ENCODE measurements around the gene GDI2. TPM values are rescaled to one million over a fixed set of nuclear protein-coding genes. Genes with fewer than 3 reads are reported as not detected.

The GDI2 gene
- total and polyA plus RNA-seq, 9 of the 15 experiments (the other 6 are each of a cell fraction or from before 2014, with no cell fraction given): 262 to 424 (median 287) TPM

GRCh38 chr10:5855979-5856700 lies 42.9 kb upstream of the GDI2 start:
- Histone ChIP-seq H3K79me2 (ENCODE audit: control insufficient read depth, insufficient read depth, low read length) (no peaks in the 10 kb centered on the region), H2AFZ (ENCODE audit: low read depth, low read length) (no peak overlapping the region), H3K27ac (ENCODE audit: extremely low read depth, low read depth, low read length) (no peak overlapping the region), H4K20me1 (replicated peaks; ENCODE audit: control insufficient read depth, insufficient read depth, low read length) (no peaks in the 10 kb centered on the region), H3K4me2 (ENCODE audit: insufficient read depth, low read length) (no peak overlapping the region), H3K9me1 (ENCODE audit: control insufficient read depth, insufficient read depth, low read length) (no peaks in the 10 kb centered on the region), H3K27me3 (ENCODE audit: control insufficient read depth in 2 of 2, insufficient read depth in 2 of 2, low read length in 2 of 2) (no peaks in the 10 kb centered on the region), H3K9me3 (replicated peaks; ENCODE audit: control insufficient read depth, insufficient read depth, low read depth, low read length) (no peaks in the 10 kb centered on the region), H3K9ac (ENCODE audit: insufficient read depth in 1 of 2, low read depth in 2 of 2, low read length in 2 of 2) (no peak overlapping the region), H3K4me1 (replicated peaks in 1 of 2; ENCODE audit: control insufficient read depth in 2 of 2, insufficient read depth in 2 of 2, low read length in 2 of 2) (no peaks in the 10 kb centered on the region; a peak in 2 of 5 replicates), H3K4me3 (no peak overlapping the region), H3K36me3 (ENCODE audit: control insufficient read depth, insufficient read depth, low read length) (no peaks in the 10 kb centered on the region)
- intact Hi-C loops (cut with micrococcal nuclease) (no loop called here), in situ Hi-C loops (cut with MboI) (no loop called here)
- WGBS (ENCODE audit: insufficient coverage, low coverage, missing lambda C conversion rate): 47% methylated on average over 18 of the region's 18 CpGs
- FAIRE-seq: no peak
- no peak for ATAC-seq
- ChIA-PET POLR2A (interaction anchor here (1.5 kb wide), 1 partner anchor 12 kb away, joined by 6 read pairs; no protein-coding TSS in a partner anchor), CTCF (ENCODE audit: low intra/inter-chr PET ratio) (no interaction called here)
- no TSS peak for BruUV-seq (replicated peaks)
- no peak for DNase-seq (ENCODE audit: extremely low read depth in 1 of 4, low spot score in 3 of 4)
- TF ChIP-seq NFIC (IDR thresholded peaks at IDR 0.05): peak; percentile 60
- no peak for TF ChIP-seq TCF3 (CRISPR knock-in tag; IDR thresholded peaks at IDR 0.05)
- TF ChIP-seq HDAC6 (IDR thresholded peaks at IDR 0.05; ENCODE audit: low read depth, low read length): no peak

DNA sequence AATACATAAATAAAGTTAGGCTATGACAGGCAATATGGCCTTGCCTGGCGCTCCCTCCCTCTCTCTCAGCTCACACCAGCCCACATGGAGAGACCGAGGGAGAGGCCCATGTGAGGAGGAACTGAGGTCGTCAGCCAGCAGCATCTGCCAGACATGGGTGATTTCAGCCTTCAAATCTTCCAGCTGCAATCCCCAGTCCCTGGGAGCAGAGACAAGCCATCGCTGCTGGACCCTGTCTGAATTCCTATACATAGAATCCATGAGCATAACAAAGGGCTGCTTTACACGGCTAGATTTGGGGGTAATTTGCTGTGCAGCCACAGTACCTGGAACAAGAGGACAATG lies 40.9 kb upstream of the GDI2 start:
- 54% methylated on average over 5 of the region's 5 CpGs for WGBS (ENCODE audit: insufficient coverage, low coverage, missing lambda C conversion rate)
- Histone ChIP-seq H3K9me3 (replicated peaks; ENCODE audit: control insufficient read depth, insufficient read depth, low read depth, low read length) (no peaks in the 10 kb centered on the region), H3K4me3 (no peak overlapping the region), H3K27ac (ENCODE audit: extremely low read depth, low read depth, low read length) (no peak overlapping the region), H3K4me2 (ENCODE audit: insufficient read depth, low read length) (peak overlapping the region; percentile 6; the same call in 1 of the 2 replicates), H3K9me1 (ENCODE audit: control insufficient read depth, insufficient read depth, low read length) (no peaks in the 10 kb centered on the region), H3K27me3 (ENCODE audit: control insufficient read depth in 2 of 2, insufficient read depth in 2 of 2, low read length in 2 of 2) (no peaks in the 10 kb centered on the region), H3K4me1 (replicated peaks in 1 of 2; ENCODE audit: control insufficient read depth in 2 of 2, insufficient read depth in 2 of 2, low read length in 2 of 2) (no peaks in the 10 kb centered on the region; a peak in 2 of 5 replicates), H3K9ac (ENCODE audit: insufficient read depth in 1 of 2, low read depth in 2 of 2, low read length in 2 of 2) (peak overlapping the region in 1 of 2 experiments; percentile 68; a peak in 1 of 4 replicates), H4K20me1 (replicated peaks; ENCODE audit: control insufficient read depth, insufficient read depth, low read length) (no peaks in the 10 kb centered on the region), H2AFZ (ENCODE audit: low read depth, low read length) (peak overlapping the region; percentile 60; the same call in 1 of the 2 replicates), H3K79me2 (ENCODE audit: control insufficient read depth, insufficient read depth, low read length) (no peaks in the 10 kb centered on the region), H3K36me3 (ENCODE audit: control insufficient read depth, insufficient read depth, low read length) (no peaks in the 10 kb centered on the region)
- ATAC-seq (peak; percentile 12; the same call in 1 of the 3 replicates), FAIRE-seq (no peak), DNase-seq (ENCODE audit: extremely low read depth in 1 of 4, low spot score in 3 of 4) (no peak)
- intact Hi-C loops (cut with micrococcal nuclease) (no loop called here), in situ Hi-C loops (cut with MboI) (no loop called here)
- no TSS peak for BruUV-seq (replicated peaks)
- ChIA-PET CTCF (ENCODE audit: low intra/inter-chr PET ratio) (no interaction called here), POLR2A (interaction anchor here (1.5 kb wide), 1 partner anchor 10 kb away, joined by 6 read pairs; no protein-coding TSS in a partner anchor)
- TF ChIP-seq RFX7 (CRISPR knock-in tag; IDR thresholded peaks at IDR 0.05) (no peak), GATA2 (CRISPR knock-in tag; IDR thresholded peaks at IDR 0.05) (no peak)
- TF ChIP-seq, protein P1, sequence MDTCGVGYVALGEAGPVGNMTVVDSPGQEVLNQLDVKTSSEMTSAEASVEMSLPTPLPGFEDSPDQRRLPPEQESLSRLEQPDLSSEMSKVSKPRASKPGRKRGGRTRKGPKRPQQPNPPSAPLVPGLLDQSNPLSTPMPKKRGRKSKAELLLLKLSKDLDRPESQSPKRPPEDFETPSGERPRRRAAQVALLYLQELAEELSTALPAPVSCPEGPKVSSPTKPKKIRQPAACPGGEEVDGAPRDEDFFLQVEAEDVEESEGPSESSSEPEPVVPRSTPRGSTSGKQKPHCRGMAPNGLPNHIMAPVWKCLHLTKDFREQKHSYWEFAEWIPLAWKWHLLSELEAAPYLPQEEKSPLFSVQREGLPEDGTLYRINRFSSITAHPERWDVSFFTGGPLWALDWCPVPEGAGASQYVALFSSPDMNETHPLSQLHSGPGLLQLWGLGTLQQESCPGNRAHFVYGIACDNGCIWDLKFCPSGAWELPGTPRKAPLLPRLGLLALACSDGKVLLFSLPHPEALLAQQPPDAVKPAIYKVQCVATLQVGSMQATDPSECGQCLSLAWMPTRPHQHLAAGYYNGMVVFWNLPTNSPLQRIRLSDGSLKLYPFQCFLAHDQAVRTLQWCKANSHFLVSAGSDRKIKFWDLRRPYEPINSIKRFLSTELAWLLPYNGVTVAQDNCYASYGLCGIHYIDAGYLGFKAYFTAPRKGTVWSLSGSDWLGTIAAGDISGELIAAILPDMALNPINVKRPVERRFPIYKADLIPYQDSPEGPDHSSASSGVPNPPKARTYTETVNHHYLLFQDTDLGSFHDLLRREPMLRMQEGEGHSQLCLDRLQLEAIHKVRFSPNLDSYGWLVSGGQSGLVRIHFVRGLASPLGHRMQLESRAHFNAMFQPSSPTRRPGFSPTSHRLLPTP (IDR thresholded peaks at IDR 0.05; ENCODE audit: borderline replicate concordance, extremely low read depth, insufficient read length): no peak
- TF ChIP-seq, protein P2, sequence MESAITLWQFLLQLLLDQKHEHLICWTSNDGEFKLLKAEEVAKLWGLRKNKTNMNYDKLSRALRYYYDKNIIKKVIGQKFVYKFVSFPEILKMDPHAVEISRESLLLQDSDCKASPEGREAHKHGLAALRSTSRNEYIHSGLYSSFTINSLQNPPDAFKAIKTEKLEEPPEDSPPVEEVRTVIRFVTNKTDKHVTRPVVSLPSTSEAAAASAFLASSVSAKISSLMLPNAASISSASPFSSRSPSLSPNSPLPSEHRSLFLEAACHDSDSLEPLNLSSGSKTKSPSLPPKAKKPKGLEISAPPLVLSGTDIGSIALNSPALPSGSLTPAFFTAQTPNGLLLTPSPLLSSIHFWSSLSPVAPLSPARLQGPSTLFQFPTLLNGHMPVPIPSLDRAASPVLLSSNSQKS (CRISPR knock-in tag; IDR thresholded peaks at IDR 0.05): no peak

All from K562 (cell line).